Sigmoid colon (tissue), 4 donors: Measurements from ENCODE around the gene MSGN1.

ENCODE experiments used
- EP300 ChIP-seq, 4 donors: sonication (generic); formaldehyde crosslinking; IDR thresholded peaks; one replicate each; pipeline ENCODE4 v1.6.1; 2017; ENCODE audit warnings: antibody characterized with exemption in 4 of 4
- POLR2A ChIP-seq, 2 donors: fragments of 450-650 bp; IDR thresholded peaks; one replicate each; pipeline ENCODE4 v1.6.1; 2016; ENCODE audit warnings: antibody characterized with exemption in 2 of 2, mild to moderate bottlenecking in 2 of 2, moderate library complexity in 2 of 2
- POLR2AphosphoS5 ChIP-seq, 4 donors: sonication (generic); formaldehyde crosslinking; IDR thresholded peaks; one replicate each; pipeline ENCODE4 v1.6.1; 2017; ENCODE audit warnings: antibody characterized with exemption in 4 of 4
- TF ChIP-seq, protein P1 (sequence below), 4 experiments: fragments of 450-650 bp in 3 of 4; fragments of 200-600 bp in 1 of 4; IDR thresholded peaks; one replicate each; pipeline ENCODE4 v1.5.1; 2016 to 2019; ENCODE audit warnings: antibody characterized with exemption in 4 of 4, mild to moderate bottlenecking in 3 of 4, moderate library complexity in 2 of 4

DNA sequence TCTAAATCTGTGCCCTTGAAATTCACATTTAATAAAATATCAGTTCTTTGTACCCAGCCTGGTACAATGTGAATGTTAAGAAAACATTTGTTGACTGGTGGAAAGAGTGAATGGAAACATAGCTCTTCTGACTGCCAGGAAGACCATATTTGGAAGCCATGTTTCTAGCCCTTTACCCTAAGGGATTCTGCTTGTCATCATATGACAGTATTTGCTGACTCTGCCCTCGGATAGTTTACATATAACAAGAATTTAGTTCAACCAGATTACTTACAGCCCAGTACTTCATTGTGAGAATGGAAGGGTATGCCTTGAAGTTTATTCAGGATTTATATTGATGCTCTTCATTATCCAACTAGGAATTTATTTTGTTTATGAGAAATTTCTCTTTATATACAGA, 48.4 kb downstream of the MSGN1 start:
- TF ChIP-seq, protein P1, sequence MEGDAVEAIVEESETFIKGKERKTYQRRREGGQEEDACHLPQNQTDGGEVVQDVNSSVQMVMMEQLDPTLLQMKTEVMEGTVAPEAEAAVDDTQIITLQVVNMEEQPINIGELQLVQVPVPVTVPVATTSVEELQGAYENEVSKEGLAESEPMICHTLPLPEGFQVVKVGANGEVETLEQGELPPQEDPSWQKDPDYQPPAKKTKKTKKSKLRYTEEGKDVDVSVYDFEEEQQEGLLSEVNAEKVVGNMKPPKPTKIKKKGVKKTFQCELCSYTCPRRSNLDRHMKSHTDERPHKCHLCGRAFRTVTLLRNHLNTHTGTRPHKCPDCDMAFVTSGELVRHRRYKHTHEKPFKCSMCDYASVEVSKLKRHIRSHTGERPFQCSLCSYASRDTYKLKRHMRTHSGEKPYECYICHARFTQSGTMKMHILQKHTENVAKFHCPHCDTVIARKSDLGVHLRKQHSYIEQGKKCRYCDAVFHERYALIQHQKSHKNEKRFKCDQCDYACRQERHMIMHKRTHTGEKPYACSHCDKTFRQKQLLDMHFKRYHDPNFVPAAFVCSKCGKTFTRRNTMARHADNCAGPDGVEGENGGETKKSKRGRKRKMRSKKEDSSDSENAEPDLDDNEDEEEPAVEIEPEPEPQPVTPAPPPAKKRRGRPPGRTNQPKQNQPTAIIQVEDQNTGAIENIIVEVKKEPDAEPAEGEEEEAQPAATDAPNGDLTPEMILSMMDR (IDR thresholded peaks at IDR 0.05), result no peak
- peak in 1 of 4 donors; percentile 46 for TF ChIP-seq POLR2AphosphoS5 (IDR thresholded peaks at IDR 0.05)
- no peak for TF ChIP-seq POLR2A (IDR thresholded peaks at IDR 0.05)
- TF ChIP-seq EP300 (IDR thresholded peaks at IDR 0.05), result no peak
